Measurements from ENCODE around the gene KRT40. TPM values are rescaled to one million over a fixed set of nuclear protein-coding genes. Genes with fewer than 3 reads are reported as not detected.

Gene KRT40
- not detected for total RNA-seq

GRCh38 chr17:40984226-40984625 is at the start of gene KRT40:
TSS of gene KRT40 (minus strand) at chr17:40984326. CDS start at chr17:40984273, 53 bp downstream.
- Histone ChIP-seq H3K27me3 (replicated peaks; ENCODE audit: insufficient read depth) (no peaks in the 10 kb centered on the region), H3K9me3 (no peaks in the 10 kb centered on the region), H3K4me3 (no peak within 1 kb of the TSS), H3K27ac (no peak within 1 kb of the TSS), H3K36me3 (no peaks in the 10 kb centered on the region), H3K4me1 (ENCODE audit: control insufficient read depth in 1 of 2, low read depth in 2 of 2) (peaks cover 0 to 3% of the 10 kb centered on the region in 2 donors)
- DNase-seq (ENCODE audit: low spot score) (no peak), ATAC-seq (ENCODE audit: insufficient number of reproducible peaks, low FRiP score, low read depth) (no peak)
- no peak for TF ChIP-seq CTCF (IDR thresholded peaks at IDR 0.05)

- H3K27ac ChIP-seq = no peak within 1 kb of the TSS
- TF ChIP-seq CTCF (IDR thresholded peaks at IDR 0.05) = no peak
- ATAC-seq (ENCODE audit: insufficient number of reproducible peaks, low FRiP score, low read depth) (no peak), DNase-seq (ENCODE audit: low spot score) (no peak)
- H3K9me3 ChIP-seq = no peaks in the 10 kb centered on the region
- H3K27me3 ChIP-seq (replicated peaks; ENCODE audit: insufficient read depth) = no peaks in the 10 kb centered on the region
- H3K36me3 ChIP-seq = no peaks in the 10 kb centered on the region
- H3K4me3 ChIP-seq = no peak within 1 kb of the TSS
- no peaks in the 10 kb centered on the region for H3K4me1 ChIP-seq (ENCODE audit: control insufficient read depth in 1 of 2, low read depth in 2 of 2)
Measured at GRCh38 chr17:41029633-41030245, 45.6 kb upstream of the KRT40 start, which contains the start of gene KRTAP1-4. TSS of gene KRTAP1-4 (minus strand) at chr17:41030195. CDS start at chr17:41030078, 117 bp downstream.

GRCh38 chr17:41026715-41027471 is 42.8 kb upstream of the KRT40 start, which contains the start of gene KRTAP1-5:
TSS of gene KRTAP1-5 (minus strand) at chr17:41027208. CDS start at chr17:41027155, 53 bp downstream.
- no peak for TF ChIP-seq CTCF (IDR thresholded peaks at IDR 0.05)
- Histone ChIP-seq H3K27me3 (replicated peaks; ENCODE audit: insufficient read depth) (no peaks in the 10 kb centered on the region), H3K27ac (no peak within 1 kb of the TSS), H3K4me3 (no peak within 1 kb of the TSS), H3K9me3 (no peaks in the 10 kb centered on the region), H3K36me3 (no peaks in the 10 kb centered on the region), H3K4me1 (ENCODE audit: control insufficient read depth in 1 of 2, low read depth in 2 of 2) (no peaks in the 10 kb centered on the region)
- ATAC-seq (ENCODE audit: insufficient number of reproducible peaks, low FRiP score, low read depth) = no peak
- DNase-seq (ENCODE audit: low spot score) = no peak

GRCh38 chr17:41024697-41025096 is 40.6 kb upstream of the KRT40 start:
- no peak overlapping the region for H3K27ac ChIP-seq
- H3K36me3 ChIP-seq = no peaks in the 10 kb centered on the region
- H3K4me1 ChIP-seq (ENCODE audit: control insufficient read depth in 1 of 2, low read depth in 2 of 2) = no peaks in the 10 kb centered on the region
- no peaks in the 10 kb centered on the region for H3K9me3 ChIP-seq
- H3K4me3 ChIP-seq = no peak overlapping the region
- no peaks in the 10 kb centered on the region for H3K27me3 ChIP-seq (replicated peaks; ENCODE audit: insufficient read depth)
- no peak for TF ChIP-seq CTCF (IDR thresholded peaks at IDR 0.05)
- DNase-seq (ENCODE audit: low spot score) (no peak), ATAC-seq (ENCODE audit: insufficient number of reproducible peaks, low FRiP score, low read depth) (no peak)

GRCh38 chr17:41020336-41020735 is 36.2 kb upstream of the KRT40 start:
- no peak for TF ChIP-seq CTCF (IDR thresholded peaks at IDR 0.05)
- no peaks in the 10 kb centered on the region for H3K27me3 ChIP-seq (replicated peaks; ENCODE audit: insufficient read depth)
- no peak for DNase-seq (ENCODE audit: low spot score)
- H3K27ac ChIP-seq = no peak overlapping the region
- ATAC-seq (ENCODE audit: insufficient number of reproducible peaks, low FRiP score, low read depth) = no peak
- no peaks in the 10 kb centered on the region for H3K36me3 ChIP-seq
- H3K9me3 ChIP-seq = no peaks in the 10 kb centered on the region
- no peaks in the 10 kb centered on the region for H3K4me1 ChIP-seq (ENCODE audit: control insufficient read depth in 1 of 2, low read depth in 2 of 2)
- H3K4me3 ChIP-seq = no peak overlapping the region

All from thoracic aorta (tissue), 2 donors.